Renal cortex interstitium (tissue), 15 donors: ENCODE results near the gene MYH11. TPM values are rescaled to one million over a fixed set of nuclear protein-coding genes. Genes with fewer than 3 reads are reported as not detected.

ENCODE experiments used
- DNase-seq, 11 donors: peaks; one replicate each; pipeline ENCODE4 v3.0.0-alpha.2; 2013; ENCODE audit warnings: low read depth in 9 of 11, low spot score in 4 of 11; ENCODE audit errors: extremely low read depth in 1 of 11
- long read RNA-seq, 16 experiments: transcript quantifications; one replicate each; lab custom pipeline, GENCODE V29; 2026
- polyA plus RNA-seq, 3 donors: library from polyadenylated mRNA; unstranded; fragments of 120-200 nt; gene quantifications; one replicate each; pipeline ENCODE4 v1.2.1, GENCODE V29; 2013; ENCODE audit not compliant: insufficient read length in 3 of 3

MYH11 gene
- 10 to 100 TPM in 2 of 3 donors, 1 to 10 TPM in 1; 9.9 to 12.2 (median 10.7) TPM for polyA plus RNA-seq
- long read RNA-seq, donor 1 = 0 reads
- long read RNA-seq, donor 2 = 0 reads
- long read RNA-seq, donor 3 = 0 reads
- long read RNA-seq, donor 4 = 0 reads
- long read RNA-seq, donor 5 = 0 reads
- long read RNA-seq, donor 6 = 0 reads
- long read RNA-seq, donor 7 = 0 reads
- long read RNA-seq, donor 8 = 0 reads
- long read RNA-seq, donor 9 = 0 reads
- long read RNA-seq, donor 10 = 0 reads
- long read RNA-seq, donor 11 = 0 reads
- long read RNA-seq, donor 12 = 0 reads
- long read RNA-seq, donor 13 = 0 reads
- long read RNA-seq, donor 14 = 0 reads
- long read RNA-seq, donor 15 = 0 reads
- long read RNA-seq, donor 16, full-length matches to known transcripts = 1 of 7 reads
- long read RNA-seq, donor 16, partial matches to known transcripts = 6 of 7 reads
- long read RNA-seq, donor 16, other reads (novel, unspliced or antisense) = 0 of 7 reads

DNA sequence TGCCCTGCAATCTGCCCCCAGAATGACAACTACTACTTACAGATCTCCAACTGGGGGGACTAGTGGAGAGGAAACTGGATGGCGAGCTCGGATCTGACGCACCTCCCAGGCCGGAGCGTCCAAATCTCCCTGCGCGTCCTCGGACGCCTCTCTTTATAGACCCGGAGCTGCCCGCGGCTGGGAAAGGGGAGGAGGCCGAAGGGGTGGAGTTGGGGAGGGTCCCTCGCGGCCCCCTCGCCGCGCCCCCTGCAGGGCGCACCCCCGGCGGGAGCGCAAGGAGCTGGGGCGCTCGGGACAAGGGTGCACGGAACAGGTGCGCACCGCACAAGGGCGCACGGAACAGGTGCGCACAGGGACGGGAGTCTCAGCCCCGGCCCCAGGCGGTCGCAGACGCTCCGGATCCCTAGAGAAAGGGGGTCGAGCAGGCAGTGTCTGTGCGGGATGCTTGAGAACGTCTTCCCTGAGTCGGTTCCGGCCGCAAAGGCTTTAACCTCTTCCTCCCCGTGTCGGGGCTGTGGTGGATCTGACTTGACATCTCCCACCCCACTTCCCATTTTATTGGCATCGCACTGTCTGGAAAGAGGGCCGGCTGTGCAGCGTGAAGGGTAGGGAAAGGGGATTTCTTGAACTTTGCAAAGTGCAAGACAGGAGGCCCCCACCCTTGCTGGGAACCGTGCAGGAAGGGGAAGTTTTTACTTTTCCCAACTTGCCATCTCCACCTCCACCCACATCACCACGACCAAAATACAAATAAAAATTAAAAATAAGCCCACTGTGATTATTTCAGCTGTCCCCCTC lies at the start of gene MYH11:
Gene MYH11, minus strand, starts transcription at position 128 of the 798 bp plus-strand sequence. CDS start 18,776 bp downstream, outside the sequence.
- DNase-seq = no peak

DNA sequence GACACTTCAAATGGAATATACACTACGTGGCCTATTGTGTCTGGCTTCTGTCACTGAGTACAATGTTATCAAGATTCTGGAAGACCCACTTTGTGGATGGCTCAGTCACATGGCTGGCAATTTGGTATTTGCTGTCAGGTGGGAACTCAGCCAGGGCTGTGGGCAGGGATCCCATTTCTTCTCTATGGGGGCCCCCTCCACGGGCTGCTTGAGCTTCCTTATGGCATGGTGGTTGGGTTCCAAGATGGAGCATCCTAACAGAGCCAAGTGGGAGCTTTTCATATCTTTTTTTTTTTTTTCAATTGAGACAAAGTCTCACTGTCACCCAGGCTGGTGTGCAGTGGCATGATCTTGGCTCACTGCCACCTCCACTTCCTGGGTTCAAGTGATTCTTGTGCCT lies 49.6 kb upstream of the MYH11 start:
- no peak for DNase-seq

DNA sequence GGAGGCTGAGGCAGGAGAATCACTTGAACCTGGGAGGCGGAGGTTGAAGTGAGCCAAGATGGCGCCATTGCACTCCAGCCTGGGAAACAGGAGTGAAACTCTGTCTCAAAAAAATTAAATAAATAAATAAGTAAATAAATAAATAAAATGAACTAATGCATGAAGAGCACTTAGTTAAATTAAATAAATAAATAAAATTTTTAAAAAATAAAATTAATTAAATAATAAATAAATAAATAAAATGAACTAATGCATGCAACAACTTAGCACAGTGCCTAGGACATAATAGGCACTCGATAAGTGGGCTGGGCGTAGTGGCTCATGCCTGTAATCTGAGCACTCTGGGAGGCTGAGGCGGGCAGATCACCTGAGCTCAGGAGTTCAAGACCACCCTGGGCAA lies 47.1 kb upstream of the MYH11 start:
- no peak for DNase-seq

DNA sequence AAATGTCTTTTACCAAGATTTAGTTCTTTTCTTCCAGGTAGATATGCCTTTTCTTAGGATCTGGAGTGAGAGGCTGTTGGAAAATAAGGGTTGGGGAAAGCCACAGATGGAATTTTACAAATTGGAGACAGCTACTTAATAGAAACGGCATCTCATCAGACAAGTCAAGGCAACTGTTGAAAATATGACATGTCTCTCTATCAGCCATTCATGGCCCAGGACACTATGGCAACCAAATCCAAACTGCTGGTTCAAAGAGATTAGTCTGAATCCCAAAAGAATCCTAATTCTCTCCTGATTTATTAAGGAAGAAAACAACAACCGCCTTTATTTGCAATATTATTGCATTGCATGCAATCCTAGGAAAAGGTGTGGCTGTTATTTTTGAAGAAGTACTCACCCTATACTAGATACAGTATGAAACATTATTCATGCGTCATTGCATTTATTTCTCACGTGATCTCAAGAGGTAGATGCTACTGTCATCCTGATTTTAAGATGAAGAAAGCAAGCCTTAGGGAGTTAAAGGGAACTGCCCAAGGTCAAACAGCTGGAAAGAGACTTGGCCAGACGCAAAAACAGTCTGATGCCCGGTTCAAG lies 44.2 kb upstream of the MYH11 start:
- no peak for DNase-seq

DNA sequence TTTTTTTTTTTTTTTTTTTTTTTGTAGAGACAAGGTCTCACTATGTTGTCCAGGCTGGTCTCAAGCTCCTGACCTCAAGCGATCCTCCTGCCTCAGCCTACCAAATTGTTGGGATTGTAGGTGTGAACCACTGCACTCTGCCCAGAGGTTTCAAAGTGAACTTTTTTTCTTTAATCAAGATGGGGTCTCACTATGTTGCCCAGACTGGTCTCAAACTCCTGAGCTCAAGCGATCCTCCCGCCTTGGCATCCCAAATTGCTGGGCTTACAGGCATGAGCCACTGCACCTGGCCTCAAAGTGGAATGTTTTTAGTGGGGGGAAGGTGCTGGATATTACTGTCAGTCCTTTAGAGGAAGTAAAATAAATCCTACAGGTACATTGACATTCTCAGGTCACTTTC lies 43.5 kb upstream of the MYH11 start:
- DNase-seq = no peak

DNA sequence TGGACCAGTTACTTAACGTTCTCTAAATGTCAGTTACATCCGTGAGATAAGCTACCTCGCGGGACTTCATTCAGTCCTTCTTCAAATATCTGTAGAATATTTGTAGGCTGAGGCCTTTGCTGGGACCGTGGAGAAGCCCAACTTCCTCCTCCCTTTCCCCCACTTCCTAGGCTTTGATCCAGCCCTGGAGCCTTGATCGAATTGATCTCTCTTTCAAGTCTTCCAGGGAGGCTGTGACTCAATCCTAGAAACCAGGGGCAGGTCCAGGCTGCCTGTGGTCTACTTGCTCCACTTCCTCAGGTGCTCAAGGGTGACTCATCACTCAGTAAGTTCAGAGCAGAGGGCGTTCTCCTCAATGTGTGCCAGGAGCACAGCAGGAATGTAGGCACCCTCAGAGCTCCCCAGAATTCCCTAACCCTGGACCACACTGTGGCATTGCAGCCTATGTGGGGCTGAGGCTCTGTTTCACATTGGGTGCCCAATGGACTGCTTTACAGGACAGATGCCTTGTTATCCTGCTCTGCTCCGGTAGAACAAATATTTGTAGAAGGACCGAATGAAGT lies 42.8 kb upstream of the MYH11 start:
- peak in 1 of 11 donors; percentile 7 for DNase-seq

DNA sequence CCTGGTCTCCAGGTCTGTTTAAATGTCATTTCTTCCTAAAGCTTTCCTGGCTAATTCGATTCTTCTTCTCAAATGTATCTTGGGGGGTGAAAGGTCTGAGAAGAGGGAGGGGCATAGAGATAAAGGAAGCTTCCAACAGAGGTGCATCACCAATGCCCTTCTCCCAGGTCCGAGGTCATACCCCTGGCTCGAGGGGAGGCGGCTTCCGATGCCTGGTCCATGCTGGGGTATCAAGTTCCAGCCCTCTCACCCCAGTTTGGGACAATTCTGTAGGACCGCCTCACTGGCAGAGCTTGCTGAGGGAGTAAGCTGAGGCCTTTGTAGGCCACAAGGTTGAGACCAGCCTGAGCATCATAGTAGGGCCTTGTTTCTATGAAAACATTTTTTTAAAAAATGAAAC lies 41.8 kb upstream of the MYH11 start:
- no peak for DNase-seq

DNA sequence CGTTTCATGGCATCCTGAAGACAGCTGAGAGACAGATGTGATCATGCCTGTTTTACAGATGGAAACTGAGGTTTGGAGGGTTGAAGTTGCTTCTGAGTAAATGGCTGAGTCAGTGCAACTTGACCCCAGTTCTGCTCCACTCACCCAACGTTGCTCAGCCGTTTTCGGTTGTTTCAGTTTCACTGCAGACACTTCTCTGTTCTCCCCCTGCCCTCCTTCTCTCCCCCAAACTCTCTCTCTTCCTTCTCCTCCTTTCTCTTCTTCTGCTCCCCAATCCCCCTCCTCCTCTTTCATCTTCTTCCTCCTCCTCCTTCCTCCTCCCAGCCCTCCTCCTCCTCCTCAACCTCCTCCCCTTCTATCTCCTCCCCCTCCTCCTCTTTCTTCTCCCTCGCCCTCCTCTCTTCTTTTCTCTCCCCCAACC lies 41.0 kb upstream of the MYH11 start:
- no peak for DNase-seq

DNA sequence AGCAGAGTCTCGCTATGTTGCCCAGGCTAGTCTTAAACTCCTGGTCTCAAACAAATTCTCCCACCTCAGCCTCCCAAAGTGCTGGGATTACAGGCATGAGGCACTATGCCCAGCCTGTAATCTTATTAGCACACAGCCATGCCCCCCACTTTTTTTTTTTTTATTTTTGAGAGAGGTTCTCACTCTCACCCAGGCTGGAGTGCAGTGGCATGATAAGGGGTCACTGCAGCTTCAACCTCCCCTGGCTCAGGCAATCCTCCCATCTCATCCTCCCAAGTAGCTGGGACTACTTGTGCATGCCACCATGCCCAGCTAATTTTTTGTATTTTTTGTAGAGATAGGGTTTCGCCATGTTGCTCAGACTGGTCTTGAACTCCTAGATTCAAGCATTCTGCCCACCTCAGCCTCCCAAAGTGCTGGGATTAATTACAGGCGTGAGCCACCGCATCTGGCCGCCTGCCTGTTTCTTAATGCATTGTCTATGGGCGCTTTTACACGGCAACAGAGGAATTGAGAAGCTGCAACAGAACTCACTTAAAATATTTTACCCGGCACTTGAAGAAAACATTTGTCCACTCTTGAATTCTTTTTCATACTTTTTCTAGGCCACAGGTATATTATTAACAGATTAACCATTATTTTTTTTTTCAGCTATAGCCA lies 40.4 kb upstream of the MYH11 start:
- DNase-seq = no peak

DNA sequence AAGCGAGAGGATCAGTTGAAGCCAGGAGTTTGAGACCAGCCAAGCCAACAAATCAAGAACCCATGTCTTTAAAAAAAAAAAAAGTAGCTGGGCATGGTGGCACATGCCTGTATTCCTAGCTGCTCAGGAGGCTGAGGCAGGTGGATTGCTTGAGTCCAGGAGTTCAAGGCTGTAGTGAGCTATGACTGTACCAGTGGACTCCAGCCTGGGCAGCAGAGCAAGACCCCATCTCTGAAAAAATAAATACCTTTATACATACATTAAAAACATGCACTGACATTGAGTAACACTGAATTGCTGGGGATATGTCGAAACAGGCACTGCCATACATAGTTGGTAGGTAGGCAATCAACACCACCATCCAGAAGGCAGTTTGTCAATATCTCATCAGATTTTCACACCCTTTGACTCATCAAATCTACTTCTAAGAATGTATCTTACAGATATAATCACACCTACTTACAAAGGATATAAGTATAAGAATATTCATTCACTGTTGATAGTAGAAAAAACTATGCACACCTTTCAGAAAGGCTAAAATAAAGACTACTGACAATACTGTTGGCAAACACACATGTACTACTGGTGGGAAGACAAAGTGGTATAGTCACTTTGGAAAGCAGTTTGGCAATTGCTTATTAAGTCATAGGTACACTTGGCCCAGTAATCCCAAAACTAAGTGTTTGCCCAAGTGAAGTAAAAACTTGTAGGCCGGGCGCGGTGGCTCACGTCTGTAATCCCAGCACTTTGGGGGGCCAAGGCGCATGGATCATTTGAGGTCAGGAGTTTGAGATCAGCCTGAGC lies 37.9 kb upstream of the MYH11 start:
- no peak for DNase-seq

DNA sequence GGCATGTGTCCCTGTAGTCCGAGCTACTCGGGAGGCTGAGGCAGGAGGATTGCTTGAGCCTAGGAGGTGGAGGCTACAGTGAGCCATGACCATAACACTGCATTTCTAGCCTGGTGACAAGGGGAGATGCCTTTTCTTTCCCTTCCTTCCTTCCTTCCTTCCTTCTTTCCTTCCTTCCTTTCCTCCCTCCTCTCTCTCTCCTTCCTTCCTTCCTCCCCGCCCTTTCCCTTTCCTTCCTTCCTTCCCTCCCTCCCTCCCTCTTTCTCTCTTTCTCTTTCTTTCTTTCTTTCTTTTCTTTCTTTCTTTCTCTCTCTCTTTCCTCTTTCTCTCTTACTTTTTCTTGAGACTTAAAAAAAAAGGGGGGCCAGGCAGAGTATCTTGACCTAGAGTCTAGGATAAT lies 34.7 kb upstream of the MYH11 start:
- no peak for DNase-seq

DNA sequence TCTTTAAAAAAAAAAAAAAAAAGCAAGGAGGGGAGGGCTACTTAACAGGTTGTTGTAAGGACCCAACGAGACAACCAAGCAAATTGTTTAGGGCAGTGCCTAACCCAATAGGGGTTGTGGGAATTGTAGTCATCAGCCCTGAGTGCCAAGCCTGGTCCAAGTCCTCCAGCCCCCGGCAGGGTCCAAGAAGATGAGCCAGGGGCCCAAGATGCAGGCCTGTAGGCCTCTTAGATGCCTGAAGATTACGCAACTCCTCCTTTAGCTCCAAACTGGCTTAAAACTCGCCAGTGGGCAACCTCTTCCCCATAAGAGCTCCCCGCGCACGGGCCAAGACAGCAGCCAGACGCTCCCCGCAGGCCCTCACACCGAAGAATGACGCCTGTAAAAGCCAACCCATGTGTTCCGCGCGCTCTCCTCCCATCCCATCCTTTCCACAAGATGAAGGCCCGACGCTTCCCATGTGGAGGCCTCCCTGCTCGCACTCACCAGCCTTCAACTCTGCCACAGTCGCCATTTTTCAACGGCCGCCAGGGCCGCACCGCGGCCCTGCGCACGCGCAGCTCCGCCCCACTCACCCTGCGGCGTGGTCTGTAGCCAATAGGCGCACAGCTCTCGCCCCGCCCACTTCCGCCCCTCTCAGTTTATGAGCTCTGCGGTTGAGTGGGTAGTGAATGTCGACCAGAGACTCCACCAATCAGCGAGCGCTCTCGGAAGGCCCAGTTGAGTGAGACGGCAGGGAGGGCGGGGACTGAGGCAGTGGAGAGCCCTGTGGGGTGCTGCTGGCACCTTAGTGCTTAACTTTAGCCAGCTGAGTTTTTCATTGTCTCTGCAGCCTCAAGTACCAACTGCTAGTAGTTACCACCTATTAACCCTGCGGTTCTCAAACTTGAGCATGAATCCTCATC lies 31.5 kb upstream of the MYH11 start, which contains the start of gene CEP20:
Gene CEP20, minus strand, starts transcription at position 532 of the 905 bp plus-strand sequence. Its CDS starts 18 bp downstream, at position 514.
- peak; percentile 92 to 99 (median 98) for DNase-seq

DNA sequence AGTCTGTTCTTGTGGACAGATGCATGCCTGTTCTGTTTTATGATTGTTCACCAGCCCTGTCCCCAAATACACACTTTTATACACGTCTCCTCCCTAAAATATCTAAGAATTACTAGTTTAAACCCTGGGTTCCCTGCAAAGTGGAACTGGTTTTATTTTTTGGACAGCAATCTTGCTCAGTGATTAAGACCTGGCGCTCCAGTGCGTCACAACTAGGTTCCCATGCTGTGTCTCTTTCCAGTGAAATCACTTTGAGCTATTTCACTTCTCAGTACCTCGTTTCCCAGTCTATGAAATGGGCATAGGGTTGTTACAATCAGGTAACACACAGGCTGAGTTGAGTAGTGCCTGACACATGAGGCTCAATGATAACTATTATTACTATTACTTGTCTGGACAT lies 30.5 kb upstream of the MYH11 start:
- DNase-seq = no peak

DNA sequence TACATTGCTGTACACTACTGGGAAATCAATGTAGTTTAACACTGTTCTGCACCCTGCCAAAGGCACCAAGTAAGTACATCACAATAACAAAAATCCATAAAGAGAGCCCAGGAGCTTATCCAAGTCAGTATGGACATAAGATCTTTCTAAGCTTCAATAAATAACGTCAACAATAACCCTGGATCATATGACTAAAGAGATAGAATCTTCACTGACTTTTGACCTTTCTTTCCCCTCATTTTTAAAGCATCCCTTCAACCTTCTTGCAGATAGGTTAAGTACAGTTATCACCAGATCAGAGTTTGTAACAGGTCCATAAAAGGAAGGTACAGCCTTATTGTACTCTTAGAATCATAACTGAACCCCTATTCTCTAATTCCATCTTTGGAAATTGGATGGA lies 29.2 kb upstream of the MYH11 start:
- DNase-seq = no peak

DNA sequence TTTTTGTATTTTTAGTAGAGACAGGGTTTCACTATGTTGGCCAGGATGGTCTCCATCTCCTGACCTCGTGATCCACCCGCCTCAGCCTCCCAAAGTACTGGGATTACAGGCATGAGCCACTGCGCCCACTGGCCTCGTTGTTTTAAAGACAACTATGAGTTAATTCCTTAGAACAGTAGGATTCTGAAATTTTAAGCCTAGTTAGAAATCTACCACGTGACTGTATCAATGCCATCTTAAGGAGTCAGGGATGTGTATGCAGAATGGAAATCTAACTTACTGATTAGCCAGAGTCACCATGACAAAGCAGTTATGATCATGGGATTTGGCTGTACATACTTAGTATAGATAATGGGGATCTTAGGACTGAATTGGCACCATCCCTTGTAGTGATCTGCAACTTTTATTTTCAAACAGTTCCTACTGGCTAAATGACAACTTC lies 28.8 kb upstream of the MYH11 start:
- no peak for DNase-seq

DNA sequence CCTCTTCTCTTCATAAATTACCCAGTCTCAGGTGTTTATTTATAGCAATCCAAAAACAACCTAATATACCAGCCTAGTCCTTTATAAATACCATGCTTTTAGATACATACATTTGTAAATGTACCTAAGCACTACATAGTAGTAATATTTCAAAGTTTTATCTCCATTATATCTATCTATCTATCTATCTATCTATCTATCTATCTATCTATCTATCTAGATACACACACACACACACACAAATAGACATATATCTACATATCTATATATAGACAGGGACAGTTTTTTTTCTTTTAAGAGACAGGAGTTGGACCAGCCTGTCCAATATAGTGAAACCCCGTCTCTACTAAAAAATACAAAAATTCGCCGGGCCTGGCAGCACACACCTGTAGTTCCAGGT lies 25.7 kb upstream of the MYH11 start:
- DNase-seq = no peak

DNA sequence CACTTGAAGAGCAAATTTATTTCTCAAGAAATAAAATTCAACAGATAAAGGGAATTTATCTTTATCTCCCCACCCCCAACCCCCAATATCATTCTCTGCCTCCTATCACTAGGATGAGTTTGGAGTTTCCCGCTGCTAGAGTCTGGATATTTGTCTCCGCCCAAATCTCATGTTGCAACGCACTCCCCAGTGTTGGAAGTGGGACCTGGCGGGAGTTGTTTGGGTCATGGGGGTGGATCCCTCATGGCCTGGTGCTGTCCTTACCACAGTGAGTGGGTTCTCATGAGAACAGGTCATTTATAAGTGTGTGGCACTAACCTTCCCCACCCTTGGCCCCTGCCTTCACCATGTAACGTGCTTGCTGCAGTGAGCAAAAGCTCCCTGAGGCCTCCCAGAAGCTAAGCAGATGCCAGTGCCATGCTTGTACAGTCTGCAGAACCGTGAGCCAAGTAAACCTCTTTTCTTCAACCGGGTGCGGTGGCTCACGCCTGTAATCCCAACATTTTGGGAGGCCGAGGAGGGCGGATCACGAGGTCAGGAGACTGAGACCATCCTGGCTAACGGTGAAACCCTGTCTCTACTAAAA lies 25.1 kb upstream of the MYH11 start:
- no peak for DNase-seq
